Middle frontal gyrus (tissue), 1 donor: ENCODE measurements around the gene NEGR1.

ENCODE experiments used
- DNase-seq: peaks from one replicate; pipeline ENCODE4 v3.0.0-alpha.2; 2015; ENCODE audit warnings: low spot score; ENCODE audit errors: extremely low spot score

The NEGR1 gene

GRCh38 chr1:71494163-71494562, 788.2 kb downstream of the NEGR1 start:
- no peak for DNase-seq

DNA sequence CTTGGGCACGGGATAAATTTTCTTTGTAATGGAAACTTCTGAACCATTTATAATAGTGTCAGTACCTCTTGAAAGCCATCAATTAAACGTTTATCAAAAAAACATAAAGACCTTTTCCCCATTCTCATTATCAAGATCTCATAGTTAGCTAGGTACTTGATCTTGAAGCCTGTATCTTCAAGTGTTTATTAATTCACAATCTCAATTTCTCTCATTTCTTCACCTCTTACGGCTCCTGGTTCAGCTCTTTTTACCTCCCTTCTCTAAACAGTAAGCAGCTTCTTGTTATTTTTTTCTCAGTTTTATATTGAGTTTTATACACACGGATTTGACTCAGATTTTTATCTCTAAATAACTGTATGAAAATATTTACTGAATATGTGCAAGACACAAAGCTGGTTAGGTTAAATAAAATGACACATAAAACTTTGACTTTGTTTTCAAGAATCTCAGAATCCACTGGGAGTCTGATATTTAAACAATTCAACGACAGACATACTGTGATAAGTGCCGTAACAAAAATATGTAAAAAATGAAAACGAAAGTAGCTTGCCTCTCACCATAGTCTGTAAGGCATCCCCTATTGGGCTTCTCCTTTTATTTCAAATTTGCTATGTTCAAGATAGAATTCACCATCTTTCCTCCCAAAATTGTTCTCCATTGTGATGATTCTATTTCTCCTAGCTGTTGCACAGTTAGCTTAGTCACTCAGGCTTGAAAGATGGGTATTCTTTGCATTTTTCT, 789.9 kb downstream of the NEGR1 start:
- DNase-seq = no peak

GRCh38 chr1:71490432-71490831, 791.9 kb downstream of the NEGR1 start:
- DNase-seq = no peak

GRCh38 chr1:71488555-71489252, 793.6 kb downstream of the NEGR1 start:
- no peak for DNase-seq

GRCh38 chr1:71473331-71473730, 809.0 kb downstream of the NEGR1 start:
- DNase-seq = no peak

- no peak for DNase-seq
Measured at GRCh38 chr1:71465093-71465492, 817.2 kb downstream of the NEGR1 start.

DNA sequence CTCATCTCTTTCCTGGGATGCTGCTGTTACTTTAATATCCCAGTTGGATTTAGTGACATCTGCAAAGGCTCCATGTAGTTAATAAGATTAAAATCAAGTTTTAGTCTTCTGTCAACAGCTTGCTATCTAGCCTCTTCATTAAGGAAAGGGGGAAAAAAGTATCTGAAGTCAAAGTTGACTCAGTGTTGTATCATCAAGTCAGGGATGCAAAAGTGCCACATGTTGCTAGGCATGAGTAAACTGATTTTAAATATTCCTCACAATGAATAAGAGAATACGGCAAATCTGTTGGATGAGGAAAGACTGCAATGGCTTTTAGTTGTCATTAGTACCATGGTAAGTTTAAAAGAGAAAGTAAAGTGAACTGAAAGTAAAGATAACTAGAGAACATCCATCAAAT, 818.3 kb downstream of the NEGR1 start:
- no peak for DNase-seq

DNA sequence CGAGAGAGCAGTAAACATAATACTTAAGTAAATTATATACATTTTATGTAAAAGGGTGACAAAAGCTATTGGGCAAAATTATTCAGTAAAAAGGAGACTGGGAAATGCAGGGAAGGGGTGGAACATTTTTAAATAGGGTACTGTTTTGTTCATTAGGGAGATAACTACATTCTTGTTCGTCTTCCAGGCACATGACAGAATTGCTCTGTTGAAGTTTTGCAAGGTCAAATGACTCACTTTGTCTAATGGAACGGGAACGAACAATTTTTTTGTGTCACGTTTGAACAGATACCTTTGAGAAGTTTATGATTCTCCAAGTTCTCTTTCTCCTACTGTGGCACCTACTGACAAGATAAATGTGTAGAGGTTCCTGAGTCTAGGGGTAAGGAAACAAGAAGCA, 819.2 kb downstream of the NEGR1 start:
- no peak for DNase-seq

DNA sequence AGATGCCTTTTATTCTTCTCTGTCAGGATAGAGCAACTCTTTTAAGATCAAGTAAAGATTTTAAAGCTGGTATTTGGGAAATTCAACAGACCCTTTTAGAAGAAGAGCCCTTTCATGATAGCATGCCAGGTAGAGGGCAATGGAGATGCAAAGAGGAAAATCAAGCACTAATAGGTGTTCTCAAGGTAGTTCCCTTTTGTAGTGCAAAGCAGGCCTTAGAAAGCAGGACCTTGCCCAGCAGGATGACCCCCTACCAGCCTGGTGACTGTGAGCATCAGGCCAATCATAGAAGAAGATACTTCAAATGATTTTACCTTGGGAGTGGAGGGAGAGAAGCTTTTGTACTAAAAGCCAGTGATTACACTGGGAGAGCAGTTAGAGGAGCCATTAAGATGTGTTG, 820.1 kb downstream of the NEGR1 start:
- DNase-seq = no peak

- DNase-seq = no peak
Measured at GRCh38 chr1:71461416-71461815, 820.9 kb downstream of the NEGR1 start.

GRCh38 chr1:71448444-71448843, 833.9 kb downstream of the NEGR1 start:
- DNase-seq = no peak

- DNase-seq = no peak
Measured at GRCh38 chr1:71438626-71439025, 843.7 kb downstream of the NEGR1 start.

DNA sequence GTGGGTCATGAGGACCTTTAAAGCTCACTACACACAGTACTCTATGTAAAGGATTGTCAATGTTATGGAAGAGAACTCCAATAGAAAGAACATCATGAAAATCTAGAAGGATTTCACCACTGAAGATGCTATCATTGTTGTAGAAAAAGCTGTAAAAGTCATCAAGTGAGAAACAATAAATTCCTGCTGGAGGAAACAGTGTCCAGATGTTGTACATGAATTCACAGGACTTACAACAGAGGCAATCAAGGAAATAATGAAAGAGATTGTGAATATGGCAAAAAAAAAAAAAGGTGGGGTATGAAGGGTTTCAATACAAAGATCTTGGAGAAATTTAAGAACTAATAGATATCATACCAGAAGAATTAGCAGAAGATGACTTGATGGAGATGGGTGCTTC, 846.4 kb downstream of the NEGR1 start:
- DNase-seq = no peak

DNA sequence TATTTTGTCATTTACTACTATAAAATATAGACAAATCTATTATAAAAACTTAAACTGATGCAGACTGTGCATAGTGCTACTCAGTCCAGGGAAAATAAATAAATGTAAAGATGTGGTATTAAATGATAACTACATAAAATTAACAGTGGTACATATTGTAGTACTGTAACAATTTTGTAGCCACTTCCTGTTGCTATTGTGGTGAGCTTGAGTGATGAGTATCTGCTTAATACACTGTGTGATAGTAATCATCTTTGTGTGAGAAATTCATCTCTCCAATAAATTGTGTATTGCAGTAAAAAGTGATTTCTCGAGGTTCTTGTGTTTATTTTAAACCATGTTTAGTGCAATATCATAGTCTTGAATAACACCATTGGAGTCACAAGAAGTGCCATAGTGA, 848.1 kb downstream of the NEGR1 start:
- DNase-seq = no peak

DNA sequence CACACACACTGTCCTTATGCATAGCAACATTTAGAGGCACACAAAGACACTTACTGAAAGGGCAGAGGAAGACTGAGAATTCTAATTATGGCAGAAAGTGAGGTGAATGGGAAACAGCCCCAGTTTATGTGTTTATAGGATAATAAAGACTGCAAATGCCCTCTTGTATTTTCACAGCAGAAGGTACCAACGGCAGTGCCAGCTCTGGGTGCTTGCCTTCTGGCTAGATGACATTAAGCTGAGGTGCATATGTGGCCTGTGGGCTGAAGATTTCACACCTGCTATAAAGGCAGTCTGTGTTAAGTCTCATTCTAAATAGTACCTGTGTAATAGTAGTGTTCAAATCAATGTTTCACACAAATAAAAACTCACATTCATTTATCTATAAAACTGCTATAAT, 854.3 kb downstream of the NEGR1 start:
- no peak for DNase-seq

DNA sequence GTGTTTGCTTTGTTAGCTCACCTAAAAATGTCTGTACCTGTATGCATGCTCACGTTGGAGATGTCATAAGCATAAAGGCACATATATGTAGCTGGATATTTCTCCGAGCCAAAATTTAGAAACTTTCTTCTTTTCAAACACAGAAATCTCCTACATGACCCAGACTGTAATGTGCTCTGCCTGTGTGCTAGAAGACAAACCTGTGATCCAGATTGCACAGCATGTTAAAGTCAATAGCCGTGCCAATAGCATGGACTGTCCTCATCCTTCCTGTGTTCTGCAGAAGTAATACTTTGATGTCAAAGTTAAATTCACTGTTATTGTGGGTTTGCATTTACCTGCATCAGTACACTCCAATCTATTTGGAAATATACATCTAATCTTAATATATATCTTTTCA, 855.3 kb downstream of the NEGR1 start:
- no peak for DNase-seq

DNA sequence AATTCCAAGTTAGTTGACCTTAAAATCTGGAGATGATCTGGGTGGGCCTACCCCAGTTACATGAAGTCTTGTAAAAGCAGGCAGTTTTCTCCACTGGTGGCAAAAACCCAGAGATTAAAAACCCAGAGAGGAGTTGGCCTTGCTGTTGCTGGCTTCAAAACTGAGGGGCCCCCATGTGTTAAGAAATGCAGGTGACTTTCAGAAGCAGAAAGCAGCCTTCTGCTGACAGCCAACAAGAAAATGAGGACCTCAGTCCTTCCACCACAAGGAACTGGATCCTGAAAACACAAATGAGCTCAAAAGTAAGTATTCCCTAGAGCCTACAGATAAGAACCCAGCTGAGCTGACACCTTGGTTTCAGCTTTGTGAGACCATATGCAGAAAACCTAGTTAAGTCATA, 857.8 kb downstream of the NEGR1 start:
- no peak for DNase-seq

DNA sequence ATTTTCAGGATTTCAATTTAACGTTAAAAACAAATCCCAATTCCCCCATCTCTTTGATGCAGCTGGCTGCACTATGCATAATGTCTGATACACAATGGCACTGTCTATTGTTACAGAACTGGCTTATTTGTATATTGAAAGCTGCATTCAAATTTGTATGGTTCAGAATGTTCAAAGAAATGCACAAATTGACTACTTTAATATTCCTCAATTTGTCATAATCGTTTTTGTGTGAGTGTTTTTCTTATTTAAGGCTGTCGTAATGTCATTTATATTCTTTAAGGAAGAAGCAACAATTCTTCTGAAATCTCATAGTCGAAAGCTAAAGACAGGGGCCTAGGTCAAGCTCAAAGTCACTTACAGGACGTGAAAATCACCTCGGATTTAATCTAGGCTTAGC, 860.1 kb downstream of the NEGR1 start:
- DNase-seq = no peak

DNA sequence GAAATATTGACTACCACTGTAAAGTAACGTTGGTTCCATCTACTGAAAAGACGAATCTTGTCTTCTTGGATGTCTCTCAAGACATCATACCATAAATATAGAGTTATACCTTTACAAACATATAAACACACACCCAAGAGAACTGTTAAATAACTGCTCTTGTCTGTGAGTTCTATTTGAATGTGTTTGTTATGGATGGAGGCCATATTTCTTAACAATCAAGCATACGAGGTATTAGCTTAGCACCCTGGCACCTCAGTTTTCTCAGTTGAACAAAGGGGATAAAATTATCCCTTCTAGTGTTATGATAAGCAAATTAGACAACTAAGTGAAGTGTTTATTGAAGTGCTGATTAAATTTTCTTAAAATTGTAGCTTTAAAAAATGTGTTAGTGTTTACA, 864.9 kb downstream of the NEGR1 start:
- no peak for DNase-seq

- no peak for DNase-seq
Measured at GRCh38 chr1:71414179-71414578, 868.2 kb downstream of the NEGR1 start.

DNA sequence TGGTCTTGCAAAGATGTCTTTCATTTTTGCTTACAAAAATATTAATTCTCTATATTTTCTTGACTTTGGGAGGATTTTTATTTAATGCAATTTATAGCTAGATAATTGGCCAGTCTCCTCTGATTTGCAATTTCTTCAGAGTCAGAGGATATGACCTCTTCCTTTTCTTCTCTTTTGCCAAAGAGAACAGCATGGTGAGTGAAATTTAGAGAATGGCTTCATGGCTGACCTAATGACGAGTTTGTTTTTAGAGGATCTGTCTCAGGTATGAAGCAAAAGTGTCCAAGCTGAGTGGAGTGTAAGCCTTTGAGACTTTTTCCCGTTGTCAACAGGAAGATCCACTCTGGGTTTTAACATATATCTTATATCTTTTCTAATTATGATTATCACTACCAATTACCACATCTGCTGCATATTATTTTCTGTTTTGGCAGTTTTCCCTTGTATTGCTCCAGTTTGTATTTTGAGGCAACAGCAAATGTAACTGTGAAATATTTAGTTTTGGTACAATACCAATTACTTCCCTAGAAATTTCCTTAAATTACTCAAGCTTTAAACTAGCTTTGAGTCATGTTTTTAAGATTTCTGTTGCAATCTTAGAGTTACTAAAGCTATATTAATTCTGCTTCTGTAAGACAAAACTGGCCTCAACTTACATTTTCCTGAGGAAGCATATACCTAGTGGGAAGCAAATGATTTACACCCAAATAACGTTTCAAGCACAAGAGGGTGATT, 868.7 kb downstream of the NEGR1 start:
- no peak for DNase-seq

DNA sequence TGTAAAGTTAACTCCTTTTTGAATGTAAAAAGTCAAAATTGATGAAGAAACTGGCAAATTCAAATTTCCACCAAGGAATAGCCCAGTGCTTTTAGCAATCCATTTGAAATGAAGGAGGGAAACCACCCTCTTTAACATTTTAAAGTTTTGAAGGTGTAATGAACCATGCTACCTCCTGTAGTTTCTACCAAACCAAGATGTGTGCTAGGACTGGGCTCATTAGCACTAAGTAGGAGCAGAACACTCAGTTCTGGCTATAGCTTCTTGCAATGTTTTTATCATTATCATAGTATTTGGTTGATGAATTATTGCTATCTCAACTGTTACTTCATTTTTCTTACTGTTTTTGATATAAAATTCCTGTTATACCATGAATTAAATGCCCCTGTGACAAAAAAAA, 882.3 kb downstream of the NEGR1 start:
- no peak for DNase-seq
